SK-N-SH (cell line): ENCODE data around the gene CRYZL1. TPM values are rescaled to one million over a fixed set of nuclear protein-coding genes. Genes with fewer than 3 reads are reported as not detected.

Experiments used
- CTCF ChIA-PET: fragments of 300-600, 350-600 bp; formaldehyde crosslinking; extraction: SDS; loops from one replicate; lab custom pipeline; 2021; lab: Yijun Ruan, JAX
- POLR2A ChIA-PET: fragments of 350-600 bp; sonication (Branson Sonifier 250); formaldehyde crosslinking; extraction: SDS; loops from one replicate; lab custom pipeline; 2020; ENCODE audit warnings: antibody characterized with exemption, inconsistent platforms; lab: Yijun Ruan, JAX
- DNase-seq: peaks from one replicate; pipeline ENCODE4 v3.0.0; 2012
- H2AFZ ChIP-seq: fragments of 200-600 bp; sonication (generic); 2 replicates; pipeline ENCODE4 v1.8.1; 2016; ENCODE audit warnings: antibody characterized with exemption, mild to moderate bottlenecking, low read depth
- H3F3A ChIP-seq: fragments of 200-600 bp; sonication (generic); replicated peaks from 2 replicates; pipeline ENCODE3; 2016; ENCODE audit warnings: antibody characterized with exemption, mild to moderate bottlenecking; ENCODE audit not compliant: insufficient read depth
- H3K27ac ChIP-seq, 2 experiments: fragments of 200-500 bp in 1 of 2; fragments of 200-600 bp in 1 of 2; sonication (Bioruptor generic) in 1 of 2; sonication (generic), shearing (Covaris generic) in 1 of 2; 2 replicates each; pipeline versions ENCODE4 v1.5.1 to v1.6.1; 2014 to 2016; ENCODE audit warnings: low read depth in 2 of 2, inconsistent platforms in 1 of 2, low read length in 1 of 2, mild to moderate bottlenecking in 1 of 2, mixed read lengths in 1 of 2
- H3K27me3 ChIP-seq: fragments of 200-600 bp; sonication (generic), shearing (Covaris generic); 2 replicates; pipeline ENCODE4 v1.6.1; 2016; ENCODE audit warnings: mixed run types; ENCODE audit not compliant: insufficient read depth
- H3K36me3 ChIP-seq, 2 experiments: fragments of 200-500 bp in 1 of 2; fragments of 200-600 bp in 1 of 2; sonication (Bioruptor generic) in 1 of 2; sonication (generic) in 1 of 2; replicated peaks in 1 of 2; 2 replicates each; pipeline versions ENCODE3 to v1.5.1; 2014 to 2016; ENCODE audit warnings: low read length in 1 of 2, mild to moderate bottlenecking in 1 of 2; ENCODE audit not compliant: insufficient read depth in 2 of 2, control insufficient read depth in 1 of 2
- H3K4me1 ChIP-seq, 2 experiments: fragments of 200-500 bp in 1 of 2; fragments of 200-600 bp in 1 of 2; sonication (Bioruptor generic) in 1 of 2; sonication (generic), shearing (Covaris generic) in 1 of 2; 2 replicates each; pipeline versions ENCODE4 v1.5.1 to v1.6.1; 2014 to 2016; ENCODE audit warnings: low read depth in 1 of 2, low read length in 1 of 2, mixed run types in 1 of 2; ENCODE audit not compliant: insufficient read depth in 2 of 2, control insufficient read depth in 1 of 2
- H3K4me2 ChIP-seq: fragments of 200-600 bp; sonication (generic), shearing (Covaris generic); 2 replicates; pipeline ENCODE4 v1.6.1; 2017; ENCODE audit warnings: mixed run types
- H3K4me3 ChIP-seq, 2 experiments: fragments of 200-500 bp in 1 of 2; fragments of 200-600 bp in 1 of 2; sonication (Bioruptor generic) in 1 of 2; sonication (generic), shearing (Covaris generic) in 1 of 2; 2 replicates each; pipeline versions ENCODE4 v1.5.1 to v1.8.1; 2014 to 2016; ENCODE audit warnings: low read depth in 2 of 2, inconsistent platforms in 1 of 2, low read length in 1 of 2, mild to moderate bottlenecking in 1 of 2, mixed read lengths in 1 of 2, moderate library complexity in 1 of 2
- H3K79me2 ChIP-seq: fragments of 200-600 bp; sonication (generic); 2 replicates; pipeline ENCODE4 v1.8.1; 2017; ENCODE audit warnings: mild to moderate bottlenecking; ENCODE audit not compliant: insufficient read depth
- H3K9ac ChIP-seq: fragments of 200-600 bp; sonication (generic); 2 replicates; pipeline ENCODE4 v1.6.1; 2017; ENCODE audit warnings: mixed run types
- H3K9me2 ChIP-seq: fragments of 200-600 bp; sonication (generic); 2 replicates; pipeline ENCODE4 v1.6.1; 2017; ENCODE audit warnings: mixed run types
- H3K9me3 ChIP-seq: fragments of 200-600 bp; sonication (generic); 2 replicates; pipeline ENCODE4 v1.6.1; 2017; ENCODE audit warnings: mixed run types, mild to moderate bottlenecking, moderate library complexity
- H4K20me1 ChIP-seq: fragments of 200-600 bp; sonication (generic); 2 replicates; pipeline ENCODE4 v1.6.1; 2017; ENCODE audit warnings: mild to moderate bottlenecking, mixed run types; ENCODE audit not compliant: insufficient read depth
- EP300 ChIP-seq, 2 experiments: IDR thresholded peaks; 2 replicates each; pipeline versions ENCODE4 v1.4.0 to v1.6.1; 2012; ENCODE audit warnings: borderline replicate concordance in 1 of 2, low read depth in 1 of 2, low read length in 1 of 2
- FOXM1 ChIP-seq: IDR thresholded peaks from 2 replicates; pipeline ENCODE4 v1.4.0; 2012; ENCODE audit warnings: low read depth, mild to moderate bottlenecking
- IRF3 ChIP-seq: fragments of 150-350 bp; IDR thresholded peaks from 2 replicates; pipeline ENCODE4 v1.6.1; 2016; ENCODE audit warnings: mild to moderate bottlenecking, low read depth, low read length
- PBX3 ChIP-seq: IDR thresholded peaks from 2 replicates; pipeline ENCODE4; 2012
- POLR2AphosphoS5 ChIP-seq: IDR thresholded peaks from 2 replicates; pipeline ENCODE4 v1.6.1; 2012; ENCODE audit warnings: low read depth, low read length
- RAD21 ChIP-seq: IDR thresholded peaks from 2 replicates; pipeline ENCODE4 v1.6.1; 2012; ENCODE audit warnings: mild to moderate bottlenecking, low read length
- RCOR1 ChIP-seq: fragments of 150-350 bp; IDR thresholded peaks from 2 replicates; pipeline ENCODE4 v1.6.1; 2017; ENCODE audit warnings: antibody characterized with exemption, low read length
- RFX5 ChIP-seq: IDR thresholded peaks from 2 replicates; pipeline ENCODE4 v1.6.1; 2012; ENCODE audit warnings: mild to moderate bottlenecking, improper control_type of control experiment, low read length
- SIN3A ChIP-seq: IDR thresholded peaks from 2 replicates; pipeline ENCODE4 v1.6.1; 2012; ENCODE audit warnings: low read depth, mild to moderate bottlenecking, low read length, moderate library complexity, borderline replicate concordance
- TCF12 ChIP-seq: IDR thresholded peaks from 2 replicates; pipeline ENCODE4 v1.4.0; 2012
- TEAD4 ChIP-seq: IDR thresholded peaks from 2 replicates; pipeline ENCODE4 v1.4.0; 2012; ENCODE audit warnings: mild to moderate bottlenecking, borderline replicate concordance; ENCODE audit not compliant: insufficient read depth
- USF1 ChIP-seq: IDR thresholded peaks from 2 replicates; pipeline ENCODE4 v1.4.0; 2012; ENCODE audit warnings: low read depth, borderline replicate concordance
- WGBS: methylation state at CpG from one replicate; pipeline ENCODE4 v1.1.6; 2017; ENCODE audit warnings: low lambda C conversion rate; 5-methylcytosine and 5-hydroxymethylcytosine counted together
- polyA plus RNA-seq, 3 experiments: library from polyadenylated mRNA; depleted of rRNA; stranded (reverse); fragments of >200 nt; gene quantifications; 2 replicates each; pipeline ENCODE4 v1.2.3, GENCODE V29; 2012
- TF ChIP-seq, protein P1 (sequence below): fragments of 200-600 bp; sonication (generic); IDR thresholded peaks from 2 replicates; pipeline ENCODE4 v1.6.1; 2017; ENCODE audit warnings: antibody characterized with exemption, mild to moderate bottlenecking, moderate library complexity

CRYZL1 gene
- polyA plus RNA-seq, 1 of the 3 experiments (the other 2 are of a cell fraction), result 26.3 TPM

DNA sequence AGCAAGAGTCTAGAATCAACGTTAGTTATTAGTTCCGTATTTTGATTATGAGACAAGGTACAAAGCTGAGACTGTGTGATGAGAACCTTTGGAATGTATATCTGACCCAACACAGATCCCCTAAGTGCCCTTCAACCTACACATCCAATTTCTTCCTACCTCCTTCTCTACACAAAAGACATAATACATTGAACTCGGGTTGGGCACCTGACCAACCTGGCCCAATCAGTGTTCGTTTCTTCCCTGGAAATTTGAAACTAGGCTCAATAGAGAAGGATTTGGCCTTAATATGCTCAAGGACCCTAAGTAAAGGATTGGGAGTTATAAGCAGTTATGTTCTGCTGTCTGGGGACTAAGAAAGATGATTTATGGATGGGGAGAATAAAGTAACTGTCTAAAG, 12.9 kb upstream of the CRYZL1 start:
- H3K4me1 ChIP-seq, result peaks cover 5 to 19% of the 10 kb centered on the region in 2 experiments; a peak in 2 of 4 replicates
- CTCF ChIA-PET, result no interaction called here
- WGBS, result 95% methylated on average over 4 of the region's 4 CpGs

DNA sequence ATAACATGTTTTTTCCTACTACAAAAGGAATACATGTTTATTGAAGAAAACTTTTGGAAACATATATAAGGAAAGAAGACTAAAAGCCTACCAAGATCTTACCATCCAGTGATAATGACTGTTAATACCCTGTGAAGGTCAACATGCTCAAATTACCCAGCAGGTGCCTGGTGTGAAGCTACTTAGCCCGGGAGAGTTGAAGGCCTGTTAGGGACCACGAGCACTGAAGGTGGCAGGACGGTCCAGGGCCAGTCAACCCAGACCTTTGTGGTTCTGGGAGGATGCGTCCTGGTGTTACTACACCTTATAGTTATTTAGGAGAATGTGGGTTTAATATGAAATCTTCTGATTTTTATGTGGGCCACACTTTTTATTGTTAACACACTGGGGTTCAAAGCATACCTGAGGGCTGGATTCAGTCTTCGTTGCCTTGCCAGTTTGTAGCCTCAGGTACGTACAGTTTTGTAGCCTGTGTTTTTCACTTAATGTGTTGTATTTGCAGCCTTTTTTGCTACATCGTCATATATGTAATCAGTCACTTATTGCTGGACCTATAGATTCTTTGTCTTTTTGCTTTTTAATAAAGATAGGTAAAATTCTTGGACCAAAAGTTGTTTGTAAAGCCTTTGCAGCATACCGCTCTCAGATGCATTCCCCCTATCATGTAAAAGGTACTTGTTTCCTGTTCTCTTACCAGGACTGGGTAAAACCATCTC, 10.6 kb upstream of the CRYZL1 start:
- Histone ChIP-seq H3K4me1 (peaks cover 5 to 14% of the 10 kb centered on the region in 2 experiments; a peak in 2 of 4 replicates), H3K79me2 (peaks cover 92% of the 10 kb centered on the region), H3K27ac (no peak overlapping the region), H3K36me3 (no peaks in the 10 kb centered on the region)
- POLR2A ChIA-PET, result no interaction called here
- no peak for DNase-seq
- TF ChIP-seq FOXM1 (no peak), IRF3 (no peak), EP300 (IDR thresholded peaks at IDR 0.05; ENCODE audit: borderline replicate concordance in 1 of 2, low read depth in 1 of 2, low read length in 1 of 2) (no peak), SIN3A (no peak), RAD21 (no peak), POLR2AphosphoS5 (no peak), RFX5 (no peak), RCOR1 (no peak), TCF12 (no peak), TEAD4 (no peak), PBX3 (no peak)
- TF ChIP-seq, protein P1, sequence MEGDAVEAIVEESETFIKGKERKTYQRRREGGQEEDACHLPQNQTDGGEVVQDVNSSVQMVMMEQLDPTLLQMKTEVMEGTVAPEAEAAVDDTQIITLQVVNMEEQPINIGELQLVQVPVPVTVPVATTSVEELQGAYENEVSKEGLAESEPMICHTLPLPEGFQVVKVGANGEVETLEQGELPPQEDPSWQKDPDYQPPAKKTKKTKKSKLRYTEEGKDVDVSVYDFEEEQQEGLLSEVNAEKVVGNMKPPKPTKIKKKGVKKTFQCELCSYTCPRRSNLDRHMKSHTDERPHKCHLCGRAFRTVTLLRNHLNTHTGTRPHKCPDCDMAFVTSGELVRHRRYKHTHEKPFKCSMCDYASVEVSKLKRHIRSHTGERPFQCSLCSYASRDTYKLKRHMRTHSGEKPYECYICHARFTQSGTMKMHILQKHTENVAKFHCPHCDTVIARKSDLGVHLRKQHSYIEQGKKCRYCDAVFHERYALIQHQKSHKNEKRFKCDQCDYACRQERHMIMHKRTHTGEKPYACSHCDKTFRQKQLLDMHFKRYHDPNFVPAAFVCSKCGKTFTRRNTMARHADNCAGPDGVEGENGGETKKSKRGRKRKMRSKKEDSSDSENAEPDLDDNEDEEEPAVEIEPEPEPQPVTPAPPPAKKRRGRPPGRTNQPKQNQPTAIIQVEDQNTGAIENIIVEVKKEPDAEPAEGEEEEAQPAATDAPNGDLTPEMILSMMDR, result no peak
- TF ChIP-seq, all 33 proteins: peak for 0
- Histone ChIP-seq H3F3A (peaks cover 12% of the 10 kb centered on the region), H3K27me3 (no peaks in the 10 kb centered on the region), H3K9ac (no peak overlapping the region), H3K9me3 (no peaks in the 10 kb centered on the region), H2AFZ (no peak overlapping the region), H3K4me2 (no peak overlapping the region), H3K9me2 (no peaks in the 10 kb centered on the region), H3K4me3 (no peak overlapping the region), H4K20me1 (peaks cover 28% of the 10 kb centered on the region)
- CTCF ChIA-PET, result no interaction called here
- 92% methylated on average over 7 of the region's 8 CpGs for WGBS

More for the DNA sequence above, 12.9 kb upstream of the CRYZL1 start:
- DNase-seq, result no peak
- H3F3A ChIP-seq, result peaks cover 12% of the 10 kb centered on the region
- no peak overlapping the region for H3K4me3 ChIP-seq
- H4K20me1 ChIP-seq, result peaks cover 15% of the 10 kb centered on the region
- no peaks in the 10 kb centered on the region for H3K9me3 ChIP-seq
- peaks cover 92% of the 10 kb centered on the region for H3K79me2 ChIP-seq
- H3K27ac ChIP-seq, result no peak overlapping the region
- H3K27me3 ChIP-seq, result no peaks in the 10 kb centered on the region
- H3K9me2 ChIP-seq, result no peaks in the 10 kb centered on the region
- H2AFZ ChIP-seq, result no peak overlapping the region
- TF ChIP-seq RCOR1, result no peak
- peak; percentile 13; the same call in 1 of the 2 replicates for TF ChIP-seq USF1
- POLR2A ChIA-PET, result no interaction called here
- H3K4me2 ChIP-seq, result no peak overlapping the region
- no peak overlapping the region for H3K9ac ChIP-seq
- H3K36me3 ChIP-seq, result no peaks in the 10 kb centered on the region
